Osteoblast (primary cell): ENCODE results near the gene GAD1. TPM values are rescaled to one million over a fixed set of nuclear protein-coding genes. Genes with fewer than 3 reads are reported as not detected.
A peak's percentile ranks its signal among the peaks of the same experiment; 100 is the strongest.

ENCODE experiments used
- DNase-seq: peaks from one replicate; pipeline ENCODE4 v3.0.0; 2011; ENCODE audit warnings: low spot score, mixed read lengths; ENCODE audit not compliant: insufficient read length; ENCODE audit errors: missing footprints
- H2AFZ ChIP-seq: 2 replicates; pipeline ENCODE4 v1.6.0; 2011; ENCODE audit warnings: mild to moderate bottlenecking, low read length
- H3K27ac ChIP-seq: 2 replicates; pipeline ENCODE4 v1.5.1; 2011; ENCODE audit warnings: mild to moderate bottlenecking, low read depth, low read length, moderate library complexity
- H3K27me3 ChIP-seq: 2 replicates; pipeline ENCODE4 v1.6.0; 2012; ENCODE audit warnings: mild to moderate bottlenecking, control low read depth, inconsistent platforms, low read length, moderate library complexity; ENCODE audit not compliant: insufficient read depth
- H3K36me3 ChIP-seq: 2 replicates; pipeline ENCODE4 v1.5.1; 2011; ENCODE audit warnings: mild to moderate bottlenecking, low read length, control low read depth, moderate library complexity; ENCODE audit not compliant: insufficient read depth
- H3K4me1 ChIP-seq: 2 replicates; pipeline ENCODE4 v1.5.1; 2011; ENCODE audit warnings: mild to moderate bottlenecking, low read length, control low read depth, moderate library complexity; ENCODE audit not compliant: insufficient read depth
- H3K4me2 ChIP-seq: 2 replicates; pipeline ENCODE4 v1.6.0; 2011; ENCODE audit warnings: mild to moderate bottlenecking, low read length; ENCODE audit not compliant: insufficient read depth
- H3K4me3 ChIP-seq: fragments of 200-600 bp; sonication (generic); 3 replicates; pipeline ENCODE4 v1.5.1; 2012; ENCODE audit warnings: mild to moderate bottlenecking, low read length, inconsistent platforms; ENCODE audit not compliant: insufficient read depth
- H3K79me2 ChIP-seq: 2 replicates; pipeline ENCODE4 v1.6.0; 2012; ENCODE audit warnings: mild to moderate bottlenecking, low read length, control low read depth, inconsistent platforms; ENCODE audit not compliant: insufficient read depth
- H3K9me3 ChIP-seq: 2 replicates; pipeline ENCODE4 v1.5.1; 2011; ENCODE audit warnings: low read depth, low read length, control low read depth
- H4K20me1 ChIP-seq: 2 replicates; pipeline ENCODE4 v1.6.0; 2012; ENCODE audit warnings: mild to moderate bottlenecking, low read length, control low read depth; ENCODE audit not compliant: insufficient read depth
- CTCF ChIP-seq: IDR thresholded peaks from 2 replicates; pipeline ENCODE4 v1.5.1; 2011; ENCODE audit warnings: mild to moderate bottlenecking, low read depth, low read length, moderate library complexity; ENCODE audit errors: extremely low read depth
- total RNA-seq: library from RNA; depleted of rRNA; stranded (reverse); fragments of >200 nt; gene quantifications from 2 replicates; pipeline ENCODE4 v1.2.3, GENCODE V29; 2012

Gene GAD1
- total RNA-seq, 1 donor, result 0.36 TPM

DNA sequence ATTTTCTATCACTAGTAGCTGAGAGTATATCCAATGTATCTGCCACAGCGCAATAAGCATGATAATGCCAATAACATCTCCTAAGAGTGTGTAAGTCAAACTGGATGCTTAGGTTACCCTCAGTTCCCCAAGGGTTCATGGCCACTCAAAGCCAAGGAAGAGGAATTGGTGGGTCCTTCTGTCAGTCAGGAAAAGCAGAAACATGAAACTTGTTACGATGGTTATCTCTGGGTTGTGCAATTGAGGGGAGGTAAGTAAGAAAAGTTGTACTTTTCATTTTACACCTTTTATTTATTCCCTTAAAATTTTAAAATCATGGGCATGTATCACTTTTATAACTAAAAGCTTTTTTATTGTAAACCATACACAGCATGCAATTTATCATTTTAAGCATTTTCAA lies 10.1 kb upstream of the GAD1 start:
- H2AFZ ChIP-seq, result no peak overlapping the region
- H4K20me1 ChIP-seq, result no peaks in the 10 kb centered on the region
- H3K4me1 ChIP-seq, result no peaks in the 10 kb centered on the region
- no peaks in the 10 kb centered on the region for H3K79me2 ChIP-seq
- no peak overlapping the region for H3K4me3 ChIP-seq
- DNase-seq, result peak; percentile 67
- no peaks in the 10 kb centered on the region for H3K36me3 ChIP-seq
- H3K9me3 ChIP-seq, result no peaks in the 10 kb centered on the region
- no peaks in the 10 kb centered on the region for H3K27me3 ChIP-seq
- H3K27ac ChIP-seq, result no peak overlapping the region
- H3K4me2 ChIP-seq, result no peak overlapping the region
- TF ChIP-seq CTCF, result no peak

- Histone ChIP-seq H3K4me2 (no peak overlapping the region), H3K4me1 (no peaks in the 10 kb centered on the region), H4K20me1 (no peaks in the 10 kb centered on the region), H3K79me2 (no peaks in the 10 kb centered on the region), H3K9me3 (no peaks in the 10 kb centered on the region), H3K36me3 (no peaks in the 10 kb centered on the region), H3K27ac (no peak overlapping the region), H2AFZ (no peak overlapping the region), H3K4me3 (no peak overlapping the region), H3K27me3 (peaks cover 50% of the 10 kb centered on the region)
- TF ChIP-seq CTCF, result peak; percentile 69
- peak; percentile 97 for DNase-seq
Measured at GRCh38 chr2:170812710-170813600, 3.7 kb upstream of the GAD1 start.

GRCh38 chr2:170813611-170814532 lies 2.8 kb upstream of the GAD1 start:
- H3K4me3 ChIP-seq, result no peak overlapping the region
- no peak overlapping the region for H2AFZ ChIP-seq
- no peaks in the 10 kb centered on the region for H4K20me1 ChIP-seq
- H3K27me3 ChIP-seq, result peaks cover 58% of the 10 kb centered on the region
- no peak overlapping the region for H3K27ac ChIP-seq
- H3K4me2 ChIP-seq, result peak overlapping the region; percentile 30
- no peak for TF ChIP-seq CTCF
- no peaks in the 10 kb centered on the region for H3K9me3 ChIP-seq
- DNase-seq, result peak; percentile 91
- H3K4me1 ChIP-seq, result no peaks in the 10 kb centered on the region
- H3K79me2 ChIP-seq, result no peaks in the 10 kb centered on the region
- no peaks in the 10 kb centered on the region for H3K36me3 ChIP-seq
